ENCODE results near the gene CHRM2. TPM values are rescaled to one million over a fixed set of nuclear protein-coding genes. Genes with fewer than 3 reads are reported as not detected.

CHRM2 gene
- total RNA-seq, 4 donors from 2014 or later = 0.13 to 0.32 (median 0.15) TPM; not detected in 1

DNA sequence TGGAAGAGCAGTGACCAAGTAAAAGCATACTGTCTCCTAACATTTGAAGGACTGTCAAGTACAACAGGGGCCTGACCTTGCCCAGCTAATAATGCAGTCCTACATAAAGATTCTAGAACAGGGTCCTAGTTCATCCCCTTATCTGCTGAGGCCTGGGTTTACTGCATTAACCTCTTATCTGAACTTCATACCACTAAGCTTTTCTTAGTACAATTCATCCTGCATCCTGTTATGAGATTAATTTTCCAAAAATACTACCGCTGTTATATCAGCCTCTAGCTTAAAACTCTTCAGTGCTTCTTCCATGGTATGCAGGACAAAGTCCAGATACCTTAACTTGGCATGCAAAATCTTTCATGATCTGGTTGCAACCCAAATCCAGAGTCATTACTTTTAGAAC lies 72.5 kb downstream of the CHRM2 start:
- WGBS, 2 donors = 89 to 91% methylated on average over 1 of the region's 1 CpG
- TF ChIP-seq, protein P1, sequence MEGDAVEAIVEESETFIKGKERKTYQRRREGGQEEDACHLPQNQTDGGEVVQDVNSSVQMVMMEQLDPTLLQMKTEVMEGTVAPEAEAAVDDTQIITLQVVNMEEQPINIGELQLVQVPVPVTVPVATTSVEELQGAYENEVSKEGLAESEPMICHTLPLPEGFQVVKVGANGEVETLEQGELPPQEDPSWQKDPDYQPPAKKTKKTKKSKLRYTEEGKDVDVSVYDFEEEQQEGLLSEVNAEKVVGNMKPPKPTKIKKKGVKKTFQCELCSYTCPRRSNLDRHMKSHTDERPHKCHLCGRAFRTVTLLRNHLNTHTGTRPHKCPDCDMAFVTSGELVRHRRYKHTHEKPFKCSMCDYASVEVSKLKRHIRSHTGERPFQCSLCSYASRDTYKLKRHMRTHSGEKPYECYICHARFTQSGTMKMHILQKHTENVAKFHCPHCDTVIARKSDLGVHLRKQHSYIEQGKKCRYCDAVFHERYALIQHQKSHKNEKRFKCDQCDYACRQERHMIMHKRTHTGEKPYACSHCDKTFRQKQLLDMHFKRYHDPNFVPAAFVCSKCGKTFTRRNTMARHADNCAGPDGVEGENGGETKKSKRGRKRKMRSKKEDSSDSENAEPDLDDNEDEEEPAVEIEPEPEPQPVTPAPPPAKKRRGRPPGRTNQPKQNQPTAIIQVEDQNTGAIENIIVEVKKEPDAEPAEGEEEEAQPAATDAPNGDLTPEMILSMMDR (IDR thresholded peaks at IDR 0.05) = no peak
- TF ChIP-seq POLR2A (IDR thresholded peaks at IDR 0.05) = no peak
- intact Hi-C loops (cut with DNase I; ENCODE audit: low total_unique reads) = no loop called here

GRCh38 chr7:136941816-136942215 lies 73.4 kb downstream of the CHRM2 start:
- H3K4me3 ChIP-seq (ENCODE audit: low read depth, poor library complexity, severe bottlenecking) = no peak overlapping the region
- TF ChIP-seq POLR2A (IDR thresholded peaks at IDR 0.05) = no peak
- TF ChIP-seq, protein P1 (IDR thresholded peaks at IDR 0.05) = no peak
- intact Hi-C loops (cut with DNase I; ENCODE audit: low total_unique reads) = no loop called here
- WGBS, 2 donors = 66 to 71% methylated on average over 1 of the region's 1 CpG
- DNase-seq (ENCODE audit: low spot score in 2 of 2) = no peak

More for the DNA sequence above, 72.5 kb downstream of the CHRM2 start:
- DNase-seq (ENCODE audit: low spot score in 2 of 2) = no peak
- H3K4me3 ChIP-seq (ENCODE audit: low read depth, poor library complexity, severe bottlenecking) = no peak overlapping the region

DNA sequence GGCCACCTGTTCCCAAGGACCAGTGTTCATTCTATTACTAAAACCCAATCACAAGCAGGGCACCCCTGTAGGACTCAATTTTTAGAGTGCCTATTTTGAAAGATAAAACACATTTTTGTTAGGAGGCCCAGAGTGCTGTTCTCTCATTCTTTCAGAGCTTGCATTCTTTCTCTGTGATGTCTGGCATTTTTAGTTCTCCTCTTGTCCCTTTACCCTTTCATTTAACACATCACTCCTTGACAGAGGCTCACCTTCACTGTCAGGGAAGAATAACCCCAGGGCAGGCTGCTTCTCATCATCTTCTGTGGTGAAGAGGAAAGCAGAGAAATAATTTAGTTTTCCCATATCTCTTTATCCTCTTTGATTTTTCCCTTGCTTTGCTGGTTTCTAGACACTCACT lies 73.9 kb downstream of the CHRM2 start:
- intact Hi-C loops (cut with DNase I; ENCODE audit: low total_unique reads) = no loop called here

DNA sequence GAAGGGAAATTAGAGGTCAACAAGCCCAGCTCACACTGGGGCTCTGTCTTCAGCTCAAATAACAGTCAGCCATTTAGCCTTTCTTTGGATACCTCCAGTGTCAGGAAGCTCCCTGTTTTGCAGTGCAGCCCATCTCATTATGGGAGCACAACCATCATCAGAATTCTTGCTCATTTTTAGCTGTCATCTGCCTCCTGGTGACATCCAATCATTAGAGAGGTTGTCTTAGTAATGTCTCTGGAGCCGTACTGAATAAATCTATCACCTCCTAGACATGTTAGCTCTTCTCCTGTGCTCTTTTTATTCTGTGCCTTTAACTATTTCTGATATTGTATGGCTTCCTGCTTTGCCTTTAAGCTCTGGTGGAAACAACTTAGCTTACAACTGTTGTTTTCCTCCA lies 74.5 kb downstream of the CHRM2 start:
- TF ChIP-seq, protein P1 (IDR thresholded peaks at IDR 0.05) = no peak
- no peak for TF ChIP-seq POLR2A (IDR thresholded peaks at IDR 0.05)
- H3K4me3 ChIP-seq (ENCODE audit: low read depth, poor library complexity, severe bottlenecking) = no peak overlapping the region
- intact Hi-C loops (cut with DNase I; ENCODE audit: low total_unique reads) = no loop called here
- WGBS, 2 donors = 52 to 62% methylated on average over 1 of the region's 1 CpG
- no peak for DNase-seq (ENCODE audit: low spot score in 2 of 2)

More for the DNA sequence above, 73.9 kb downstream of the CHRM2 start:
- no peak for TF ChIP-seq POLR2A (IDR thresholded peaks at IDR 0.05)
- TF ChIP-seq, protein P1 (IDR thresholded peaks at IDR 0.05) = no peak
- DNase-seq (ENCODE audit: low spot score in 2 of 2) = no peak
- no peak overlapping the region for H3K4me3 ChIP-seq (ENCODE audit: low read depth, poor library complexity, severe bottlenecking)

- intact Hi-C loops (cut with DNase I; ENCODE audit: low total_unique reads) = no loop called here
- TF ChIP-seq, protein P1 (IDR thresholded peaks at IDR 0.05) = no peak
- TF ChIP-seq POLR2A (IDR thresholded peaks at IDR 0.05) = no peak
- no peak for DNase-seq (ENCODE audit: low spot score in 2 of 2)
- no peak overlapping the region for H3K4me3 ChIP-seq (ENCODE audit: low read depth, poor library complexity, severe bottlenecking)
Observed at GRCh38 chr7:136947347-136947746, 78.9 kb downstream of the CHRM2 start.

- 45 to 66% methylated on average over 3 of the region's 3 CpGs for WGBS, 2 donors
- intact Hi-C loops (cut with DNase I; ENCODE audit: low total_unique reads) = no loop called here
- no peak for DNase-seq (ENCODE audit: low spot score in 2 of 2)
- TF ChIP-seq POLR2A (IDR thresholded peaks at IDR 0.05) = no peak
- TF ChIP-seq, protein P1 (IDR thresholded peaks at IDR 0.05) = no peak
- no peak overlapping the region for H3K4me3 ChIP-seq (ENCODE audit: low read depth, poor library complexity, severe bottlenecking)
Observed at GRCh38 chr7:136950331-136950730, 81.9 kb downstream of the CHRM2 start.

All from lower leg skin (tissue), 4 donors.